GM21737 (cell line): ENCODE measurements around the gene ADAM12.

Experiments
- ATAC-seq: cut with Tn5 transposase; IDR thresholded peaks from one replicate; pipeline ENCODE4 v1.9.1; 2021; ENCODE audit warnings: mild to moderate bottlenecking, moderate library complexity; ENCODE audit not compliant: unreplicated experiment

The ADAM12 gene

GRCh38 chr10:126127481-126128029 lies 260.7 kb downstream of the ADAM12 start:
- no peak for ATAC-seq

GRCh38 chr10:126126866-126127265 lies 261.4 kb downstream of the ADAM12 start:
- ATAC-seq, result no peak

- no peak for ATAC-seq
Observed at GRCh38 chr10:126126023-126126422, 262.3 kb downstream of the ADAM12 start.

- ATAC-seq, result no peak
Observed at GRCh38 chr10:126124668-126125349, 263.5 kb downstream of the ADAM12 start.

- ATAC-seq, result no peak
Observed at GRCh38 chr10:126124046-126124445, 264.2 kb downstream of the ADAM12 start.

- no peak for ATAC-seq
Observed at GRCh38 chr10:126123466-126123865, 264.8 kb downstream of the ADAM12 start.

- no peak for ATAC-seq
Observed at GRCh38 chr10:126122881-126123280, 265.4 kb downstream of the ADAM12 start.

GRCh38 chr10:126119599-126119998 lies 268.7 kb downstream of the ADAM12 start:
- ATAC-seq, result no peak

- ATAC-seq, result no peak
Observed at GRCh38 chr10:126118476-126118875, 269.8 kb downstream of the ADAM12 start.

GRCh38 chr10:126117196-126117595 lies 271.1 kb downstream of the ADAM12 start:
- ATAC-seq, result no peak

- ATAC-seq, result no peak
Observed at GRCh38 chr10:126115886-126116285, 272.4 kb downstream of the ADAM12 start.

GRCh38 chr10:126114884-126115555 lies 273.3 kb downstream of the ADAM12 start:
- ATAC-seq, result no peak

GRCh38 chr10:126111516-126111915 lies 276.8 kb downstream of the ADAM12 start:
- ATAC-seq, result no peak

- no peak for ATAC-seq
Observed at GRCh38 chr10:126110489-126111180, 277.6 kb downstream of the ADAM12 start.

- no peak for ATAC-seq
Observed at GRCh38 chr10:126109893-126110292, 278.4 kb downstream of the ADAM12 start.

GRCh38 chr10:126108693-126109092 lies 279.6 kb downstream of the ADAM12 start:
- ATAC-seq, result no peak

- no peak for ATAC-seq
Observed at GRCh38 chr10:126104767-126105166, 283.5 kb downstream of the ADAM12 start.

GRCh38 chr10:126102636-126103035 lies 285.6 kb downstream of the ADAM12 start:
- no peak for ATAC-seq

- ATAC-seq, result peak; percentile 71
Observed at GRCh38 chr10:126101736-126102135, 286.5 kb downstream of the ADAM12 start.

GRCh38 chr10:126101325-126101724 lies 287.0 kb downstream of the ADAM12 start:
- no peak for ATAC-seq

GRCh38 chr10:126099366-126099765 lies 288.9 kb downstream of the ADAM12 start:
- ATAC-seq, result no peak

- ATAC-seq, result no peak
Observed at GRCh38 chr10:126098226-126098581, 290.1 kb downstream of the ADAM12 start.
